Frontal cortex (tissue), 4 donors: ENCODE data around the gene OR52E5. TPM values are rescaled to one million over a fixed set of nuclear protein-coding genes. Genes with fewer than 3 reads are reported as not detected.

Source experiments
- DNase-seq, 2 donors: peaks; one replicate each; pipeline ENCODE4 v3.0.0; 2012; ENCODE audit warnings: low spot score in 2 of 2
- FAIRE-seq: peaks from 2 replicates; lab custom pipeline; 2012; peaks lifted over from hg19 to GRCh38; lab: Jason Lieb, UNC
- total RNA-seq: library from RNA; depleted of rRNA; stranded (reverse); fragments of >200 nt; gene quantifications from one replicate; pipeline ENCODE4 v1.2.3, GENCODE V29; 2014
- donor health status: control.
- donor health status: control.
- donor health status: control.

Gene OR52E5
- total RNA-seq, 1 donor from 2014 or later, result not detected

- DNase-seq (no peak), FAIRE-seq (no peak)
Measured at GRCh38 chr11:5931061-5931460, 38.1 kb downstream of the OR52E5 start.

DNA sequence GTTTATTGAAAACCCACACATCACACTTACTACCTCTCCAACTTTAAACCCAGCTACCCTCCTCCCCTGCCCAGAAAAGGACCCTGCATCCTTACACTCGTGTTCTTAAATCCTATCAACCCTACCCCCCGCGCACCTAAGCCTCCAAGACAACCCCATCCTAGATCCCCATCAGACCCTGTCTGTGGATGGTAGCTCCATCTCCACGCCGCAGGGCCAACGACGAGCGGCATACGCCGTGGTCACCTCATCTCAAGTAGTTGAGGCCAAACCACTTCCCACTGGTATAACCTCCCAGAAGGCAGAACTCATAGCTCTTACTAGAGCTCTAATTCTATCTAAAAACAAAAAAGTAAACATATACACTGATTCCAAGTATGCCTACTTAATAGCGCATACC is 39.7 kb downstream of the OR52E5 start:
- DNase-seq (no peak), FAIRE-seq (no peak)

DNA sequence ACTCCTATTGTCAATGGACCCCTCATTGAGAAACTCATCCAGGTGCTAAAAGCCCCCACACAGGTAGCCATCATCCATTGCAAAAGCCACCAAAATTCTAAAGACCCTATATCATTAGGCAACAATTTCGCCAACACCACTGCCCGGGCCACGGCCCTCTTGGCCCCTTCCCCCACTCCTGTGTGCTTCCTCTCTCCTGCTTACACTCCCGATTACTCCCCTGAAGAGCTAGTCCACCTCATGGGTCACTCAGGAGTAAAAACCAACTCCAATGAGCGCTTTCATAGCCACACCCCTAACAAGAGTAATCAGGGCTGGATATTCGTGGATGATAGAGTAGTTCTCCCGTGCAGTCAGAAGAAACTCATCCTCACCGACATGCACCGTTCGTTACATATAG is 40.1 kb downstream of the OR52E5 start:
- FAIRE-seq (no peak), DNase-seq (no peak)

DNA sequence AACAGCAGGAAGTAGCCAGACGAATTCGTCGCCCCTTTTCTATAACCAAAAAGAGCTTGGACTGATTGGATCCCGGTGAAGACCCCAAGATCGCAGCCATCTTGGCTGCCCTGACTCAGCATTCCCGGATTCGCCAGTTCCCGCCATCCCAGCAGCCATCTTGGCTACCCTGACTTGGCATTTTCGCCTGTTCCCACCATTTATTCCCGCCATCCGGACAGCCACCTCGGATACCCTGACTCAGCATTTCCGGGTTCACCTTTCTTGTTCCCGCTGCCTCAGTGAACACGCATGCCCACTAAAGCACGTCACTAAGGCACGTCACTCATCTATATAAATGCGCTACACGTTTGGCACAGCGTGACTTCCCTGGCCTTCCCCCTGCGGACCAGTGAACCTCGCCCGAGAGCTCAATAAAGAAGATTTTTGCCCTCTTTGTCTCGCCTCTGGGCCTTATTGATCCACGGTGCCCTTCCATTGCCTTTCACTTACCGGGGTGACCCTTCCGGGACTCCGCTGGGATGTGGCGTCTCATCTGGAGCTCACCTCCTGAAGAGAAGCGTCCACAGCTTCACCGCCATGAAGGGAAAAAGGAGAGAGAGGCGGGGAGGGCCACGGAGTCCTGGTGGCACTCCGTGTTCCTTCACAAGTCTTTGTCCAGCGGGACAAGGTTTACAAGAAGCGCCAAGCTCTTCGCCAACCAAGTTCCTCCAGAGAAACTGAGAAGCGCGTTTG is 45.0 kb downstream of the OR52E5 start:
- DNase-seq, result no peak
- no peak for FAIRE-seq

DNA sequence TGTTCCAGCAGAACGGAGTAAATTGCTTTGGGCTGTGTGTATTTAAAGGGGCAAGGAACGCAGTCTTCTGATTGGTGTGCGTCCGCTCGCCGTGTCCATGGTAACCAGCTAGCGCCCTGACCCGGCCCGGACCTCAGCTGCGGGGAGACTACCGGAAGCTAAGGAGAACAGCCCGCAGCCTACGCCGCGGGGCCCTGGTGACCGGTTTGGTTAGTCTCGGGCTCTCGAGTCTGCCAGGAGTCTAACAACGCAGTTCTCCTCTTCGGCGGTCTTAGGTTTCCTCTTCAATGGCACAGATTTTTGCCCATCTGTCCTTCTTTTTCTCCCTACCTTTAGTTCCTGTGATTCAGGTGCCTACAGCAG is 45.6 kb downstream of the OR52E5 start:
- FAIRE-seq (no peak), DNase-seq (no peak)

DNA sequence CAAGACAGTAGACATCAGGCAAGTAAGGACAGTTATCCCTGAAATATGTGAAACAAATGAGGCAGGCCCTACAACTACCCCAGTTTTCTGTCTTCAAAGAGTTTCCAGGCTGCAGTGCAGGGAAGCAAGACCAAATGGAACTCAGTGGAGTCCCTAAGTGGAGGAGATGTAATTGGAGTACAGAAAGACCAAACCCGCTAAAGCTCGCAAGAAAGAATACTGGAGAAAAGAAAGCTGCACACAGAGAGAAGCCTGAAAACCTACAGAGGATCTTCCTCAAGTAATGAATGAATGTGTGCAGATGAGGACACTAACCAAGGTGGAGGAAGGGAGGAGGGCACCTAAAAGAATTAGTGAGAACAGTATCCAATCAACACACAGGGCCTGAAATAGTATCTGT is 47.7 kb downstream of the OR52E5 start:
- FAIRE-seq (no peak), DNase-seq (no peak)

DNA sequence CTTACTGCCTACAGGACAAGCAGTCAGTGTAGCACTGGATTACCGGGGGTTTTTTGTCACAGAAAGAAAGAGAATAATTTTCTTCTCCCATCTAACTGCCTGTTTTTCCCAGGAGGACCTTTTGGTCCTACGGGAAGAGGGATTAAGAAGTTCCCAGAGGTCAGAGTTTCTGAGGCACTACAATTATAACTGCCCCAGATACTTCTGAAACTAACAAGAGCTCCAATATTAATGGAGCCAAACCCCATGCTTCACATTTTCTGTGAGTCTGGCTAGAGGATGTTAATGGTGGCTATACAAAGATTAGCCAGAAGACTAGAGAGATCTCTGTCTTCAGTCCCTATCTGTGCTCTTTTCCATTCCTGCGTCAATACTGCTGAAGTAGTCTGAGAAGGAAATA is 48.9 kb downstream of the OR52E5 start, which contains the start of gene OR56A3:
OR56A3 (plus strand) TSS at position 301 of the 400 bp plus-strand sequence. CDS start 5,096 bp downstream, outside the sequence.
- DNase-seq (no peak), FAIRE-seq (no peak)

Other genes starting within 250 kb of the OR52E5 start
- gene TRIM5, start 208.1 kb upstream of the OR52E5 start, total RNA-seq, result 4.5 TPM
- gene TRIM22, start 203.4 kb upstream of the OR52E5 start, total RNA-seq, result 9.4 TPM
- not detected for gene OR56B1, start 156.8 kb upstream of the OR52E5 start, total RNA-seq
- gene OR52N4, start 139.0 kb upstream of the OR52E5 start, total RNA-seq, result not detected
- gene OR52N5, start 109.9 kb upstream of the OR52E5 start, total RNA-seq, result not detected
- not detected for gene OR52N1, start 101.9 kb upstream of the OR52E5 start, total RNA-seq
- not detected for gene OR52N2, start 84.3 kb upstream of the OR52E5 start, total RNA-seq
- gene OR52E6, start 51.3 kb upstream of the OR52E5 start, total RNA-seq, result not detected
- gene OR52E8, start 35.5 kb upstream of the OR52E5 start, total RNA-seq, result not detected
- not detected for gene OR52E4, start 12.6 kb upstream of the OR52E5 start, total RNA-seq
- not detected for gene OR56A3, start 49.0 kb downstream of the OR52E5 start, total RNA-seq
- not detected for gene OR56A5, start 75.3 kb downstream of the OR52E5 start, total RNA-seq
- 0.41 TPM for gene OR52L1, start 93.8 kb downstream of the OR52E5 start, total RNA-seq
- gene OR56A4, start 113.7 kb downstream of the OR52E5 start, total RNA-seq, result under 0.01 TPM
- gene OR56A1, start 137.6 kb downstream of the OR52E5 start, total RNA-seq, result under 0.01 TPM
- not detected for gene OR56B4, start 214.5 kb downstream of the OR52E5 start, total RNA-seq